SK-MEL-5 (cell line): ENCODE results near the gene VMAC. TPM values are rescaled to one million over a fixed set of nuclear protein-coding genes. Genes with fewer than 3 reads are reported as not detected.

Experiments
- DNase-seq: peaks from one replicate; pipeline ENCODE4 v3.0.0-alpha.2; 2016; ENCODE audit warnings: low read depth, low spot score
- in situ Hi-C: cut with HindIII; loops from 2 replicates; pipeline ENCODE4 v1.10.0; 2016; ENCODE audit warnings: low sequenced_read_pairs, high pct_unique_total_duplicates, low pct_unique_long_range_greater_than_20kb
- total RNA-seq: library from RNA; depleted of rRNA; stranded (reverse); fragments of >200 nt; shearing (Covaris generic); gene quantifications from 2 replicates; pipeline ENCODE4 v1.2.3, GENCODE V29; 2014

The VMAC gene
- total RNA-seq, 1 experiment from 2014 or later = 6.0 TPM

DNA sequence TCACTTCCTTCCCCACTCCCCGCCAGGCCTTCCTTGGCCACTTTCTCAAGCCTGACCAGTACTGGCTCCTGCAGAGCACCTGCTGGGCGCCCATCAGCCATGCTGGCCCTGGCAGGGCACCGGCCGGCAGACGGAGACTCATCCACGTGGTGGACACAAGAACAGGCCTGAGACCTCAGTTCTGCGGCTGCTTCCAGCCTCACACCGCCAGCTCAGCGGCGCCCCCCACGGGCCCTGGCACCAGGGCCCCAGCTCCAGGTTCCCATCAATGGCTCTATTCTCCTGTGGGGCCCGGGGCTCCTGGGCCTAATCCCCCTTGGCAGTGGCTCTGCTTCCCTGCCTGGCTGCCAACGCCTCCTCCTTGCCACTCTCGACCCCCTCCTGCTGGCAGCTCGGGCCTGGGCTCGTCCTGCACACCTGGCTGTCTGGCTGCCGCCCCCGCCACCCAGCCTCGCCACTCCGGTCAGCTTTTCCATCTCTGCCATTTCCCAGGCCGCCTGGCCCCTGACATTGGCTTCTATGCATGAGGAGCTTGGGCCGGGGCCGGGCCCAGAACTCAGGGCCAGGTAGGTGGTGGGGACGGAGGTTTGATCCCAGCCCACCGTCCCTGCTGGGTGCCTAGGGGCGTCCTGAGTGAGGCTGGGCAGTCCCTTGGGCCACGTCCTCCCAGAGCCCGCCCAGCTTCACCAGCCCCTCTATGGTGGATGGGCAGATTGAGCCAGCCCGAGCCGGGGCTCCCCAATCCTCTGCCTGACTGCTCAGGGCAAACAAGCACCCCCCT lies 7.3 kb upstream of the VMAC start:
- DNase-seq = no peak
- in situ Hi-C loops = no loop called here

DNA sequence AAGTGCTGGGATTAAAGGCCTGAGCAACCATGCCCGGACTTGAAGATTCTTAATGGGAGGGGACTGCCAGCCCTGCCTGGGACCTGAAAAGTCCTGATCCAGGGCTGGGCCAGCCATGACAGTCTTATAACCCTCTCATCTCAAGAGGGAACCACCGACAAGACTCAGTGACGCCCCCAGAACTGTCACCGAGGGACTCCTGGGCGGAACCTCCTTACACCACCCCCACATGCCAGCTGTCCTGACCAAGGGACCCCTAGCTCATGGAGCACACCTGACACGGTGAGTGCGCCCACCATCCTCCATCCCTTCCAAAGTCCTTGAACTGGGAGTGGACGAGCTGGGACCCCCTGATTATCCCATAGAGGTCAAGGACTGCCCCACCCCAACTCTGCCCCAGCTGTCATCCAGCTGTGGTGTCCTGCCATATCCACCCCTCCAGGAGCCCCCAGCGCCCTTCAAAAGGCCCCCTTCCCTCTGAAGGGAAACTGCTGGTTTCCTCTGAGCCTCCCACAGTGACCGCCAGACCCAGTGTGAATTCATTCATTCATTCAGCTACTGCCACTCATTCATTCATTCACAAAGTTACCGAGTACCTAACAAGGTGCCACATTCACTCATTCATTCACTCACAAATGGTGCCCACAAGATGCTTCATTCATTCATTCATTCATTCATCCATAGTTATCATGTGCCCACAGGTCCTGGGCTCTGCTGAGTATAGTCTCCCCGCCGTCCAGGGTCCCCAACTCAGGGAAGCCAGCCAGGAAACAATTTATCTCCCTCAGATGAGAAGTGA lies 4.7 kb upstream of the VMAC start:
- in situ Hi-C loops = no loop called here
- DNase-seq = no peak

DNA sequence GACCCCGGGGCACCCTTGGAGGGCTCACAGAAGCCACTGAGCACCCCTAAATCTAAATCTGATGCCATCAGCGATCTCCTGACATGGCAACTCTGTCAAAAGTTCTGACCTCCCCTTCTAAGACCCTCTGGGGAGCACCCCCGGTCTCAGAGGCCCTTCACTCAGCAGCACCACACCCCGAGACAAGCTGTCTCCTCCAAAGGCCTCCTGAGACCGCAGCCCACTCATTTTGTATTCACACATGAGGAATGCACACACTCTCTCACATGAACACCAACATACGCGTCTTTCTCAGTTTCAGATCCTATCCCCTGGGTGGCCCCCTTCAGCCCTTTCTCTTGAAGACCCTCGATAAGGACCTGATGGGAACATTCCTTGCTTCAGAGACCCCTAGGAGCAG lies 3.7 kb upstream of the VMAC start:
- in situ Hi-C loops = no loop called here
- DNase-seq = no peak

DNA sequence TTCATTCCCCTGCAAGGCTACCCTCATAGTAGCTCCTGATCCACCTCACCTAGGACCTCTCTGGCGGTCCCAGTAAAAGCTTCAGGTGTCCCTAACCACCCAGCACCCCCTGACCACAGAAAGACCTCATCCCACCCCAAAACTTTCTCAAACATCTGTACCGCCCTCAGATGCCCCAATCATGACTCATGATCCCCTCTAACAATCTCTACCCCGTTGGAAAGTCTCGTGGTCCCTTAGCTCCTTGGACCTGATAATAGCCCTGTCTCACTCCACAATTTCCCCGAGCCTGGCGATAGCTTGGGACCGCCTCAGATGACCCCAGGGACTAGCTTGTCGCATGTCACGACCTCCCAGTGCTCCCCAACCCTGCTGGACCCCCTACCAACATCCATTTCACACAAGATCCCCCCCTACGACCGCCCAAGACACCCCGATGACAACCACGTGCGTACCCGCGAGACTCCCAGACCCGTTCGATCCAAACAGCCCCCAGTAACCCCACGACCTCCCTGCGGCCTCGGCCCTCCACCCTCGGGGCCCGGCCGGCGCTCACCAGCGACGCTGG lies 1.5 kb upstream of the VMAC start:
- in situ Hi-C loops = no loop called here
- DNase-seq = no peak

DNA sequence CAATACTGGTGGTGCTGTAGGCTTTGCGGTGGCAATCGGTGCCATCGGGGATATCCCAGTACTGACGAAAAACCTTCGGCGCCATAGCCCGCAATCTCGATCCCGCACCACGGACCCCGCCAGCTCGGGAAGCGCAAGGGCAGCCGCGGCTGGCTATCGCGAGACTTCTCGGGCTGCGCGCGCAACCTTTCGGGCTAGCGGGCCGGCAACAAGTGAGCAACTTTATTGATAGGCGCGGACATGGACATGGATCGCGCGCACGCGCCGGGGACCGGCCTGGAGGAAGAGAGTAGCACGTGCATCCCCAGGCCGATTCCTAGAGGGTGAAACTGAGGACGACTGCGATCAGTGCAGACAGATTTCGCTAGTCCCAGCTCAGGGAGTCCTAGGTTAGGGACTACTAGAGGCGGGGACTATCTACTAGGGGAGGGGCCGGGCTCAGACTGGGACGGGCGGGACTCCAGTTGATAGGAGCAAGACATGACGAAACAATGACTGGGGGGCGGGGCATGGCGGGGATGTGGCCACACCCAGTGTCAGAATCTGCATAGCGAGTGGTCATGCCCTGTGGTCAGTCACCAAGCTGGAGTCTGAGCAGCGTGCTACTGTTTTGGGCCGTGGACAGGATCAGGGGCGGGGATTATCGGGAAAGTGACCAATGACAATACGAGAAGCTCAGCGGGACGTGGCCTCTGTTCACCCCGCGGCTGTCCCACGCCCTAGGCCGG lies 884 bp upstream of the VMAC start, which contains the start of gene NDUFA11:
TSS of gene NDUFA11 (minus strand) at position 167 of the 728 bp plus-strand sequence. CDS start at position 85, 82 bp downstream.
- in situ Hi-C loops = no loop called here

DNA sequence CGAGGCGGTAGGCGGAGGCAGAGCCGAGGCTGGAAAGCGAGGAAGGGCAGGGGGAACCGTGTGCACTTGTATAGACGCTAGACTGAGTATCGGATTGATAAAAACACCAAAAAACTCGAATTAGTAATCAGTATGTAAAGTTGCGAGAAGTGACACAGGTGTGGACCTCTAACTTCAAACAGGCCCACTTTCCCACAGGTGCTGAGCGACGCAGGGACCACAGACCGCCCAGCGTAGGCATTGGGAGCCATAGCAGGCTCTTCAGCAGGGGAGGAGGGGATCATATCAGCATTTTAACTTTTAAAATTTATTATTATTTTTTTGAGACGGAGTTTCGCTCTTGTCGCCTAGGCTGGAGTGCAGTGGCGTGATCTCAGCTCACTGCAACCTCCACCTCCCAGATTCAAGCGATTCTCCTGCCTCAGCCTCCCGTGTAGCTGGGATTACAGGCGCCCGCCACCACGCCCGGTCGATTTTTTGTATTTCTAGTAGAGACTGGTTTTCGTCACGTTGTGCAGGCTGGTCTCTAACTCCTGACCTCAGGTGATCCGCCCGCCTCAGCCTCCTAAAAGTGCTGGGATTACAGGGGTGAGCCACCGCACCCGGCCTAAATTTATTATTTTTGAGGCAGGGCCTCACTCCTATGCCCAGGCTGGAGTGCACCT lies 574 bp downstream of the VMAC start:
- in situ Hi-C loops = no loop called here
- DNase-seq = no peak

More for the DNA sequence above, 884 bp upstream of the VMAC start, which contains the start of gene NDUFA11:
- DNase-seq = peak; percentile 91

DNA sequence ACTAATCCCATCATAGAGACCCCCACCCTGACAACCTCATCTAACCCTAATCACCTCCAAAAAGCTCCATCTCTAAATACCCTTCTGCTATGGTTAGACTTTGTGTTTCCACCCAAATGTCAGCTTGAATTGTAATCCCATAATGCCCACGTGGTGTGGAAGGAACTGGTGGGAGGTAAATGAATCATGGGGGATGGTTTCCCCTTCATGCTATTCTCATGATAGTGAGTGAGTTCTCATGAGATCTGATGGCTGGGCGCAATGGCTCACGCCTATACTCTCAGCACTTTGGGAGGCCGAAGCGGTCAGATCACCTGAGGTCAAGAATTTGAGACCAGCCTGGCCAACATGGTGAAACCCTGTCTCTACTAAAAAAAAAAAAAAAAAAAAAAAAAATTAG lies 2.6 kb downstream of the VMAC start:
- DNase-seq = no peak
- in situ Hi-C loops = no loop called here

DNA sequence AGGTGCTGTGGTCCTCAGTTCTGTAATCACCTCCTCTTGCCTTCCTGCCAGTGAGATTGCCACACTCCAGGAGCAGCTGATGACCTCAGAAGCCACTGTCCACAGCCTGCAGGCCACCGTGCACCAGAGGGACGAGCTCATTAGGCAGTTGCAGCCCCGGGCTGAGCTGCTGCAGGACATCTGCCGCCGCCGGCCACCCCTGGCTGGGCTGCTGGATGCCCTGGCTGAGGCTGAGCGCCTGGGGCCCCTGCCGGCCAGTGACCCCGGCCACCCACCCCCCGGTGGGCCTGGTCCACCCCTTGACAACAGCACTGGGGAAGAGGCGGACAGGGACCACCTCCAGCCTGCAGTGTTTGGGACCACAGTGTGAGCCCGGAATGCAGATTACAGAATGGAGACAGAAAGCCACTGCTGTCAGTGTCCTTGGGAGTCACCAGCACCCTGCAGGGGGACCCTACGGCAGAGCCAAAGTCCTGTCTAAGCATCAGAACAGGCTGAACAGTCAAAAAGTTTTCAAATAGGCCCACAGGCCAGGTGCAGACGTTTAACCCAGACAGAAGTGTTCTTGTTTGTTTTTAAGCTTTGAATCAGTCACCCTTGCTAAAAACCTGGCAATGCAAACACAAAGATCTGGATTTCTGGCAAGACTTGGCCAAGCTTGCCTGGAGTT lies 4.2 kb downstream of the VMAC start:
- DNase-seq = no peak
- in situ Hi-C loops = no loop called here

DNA sequence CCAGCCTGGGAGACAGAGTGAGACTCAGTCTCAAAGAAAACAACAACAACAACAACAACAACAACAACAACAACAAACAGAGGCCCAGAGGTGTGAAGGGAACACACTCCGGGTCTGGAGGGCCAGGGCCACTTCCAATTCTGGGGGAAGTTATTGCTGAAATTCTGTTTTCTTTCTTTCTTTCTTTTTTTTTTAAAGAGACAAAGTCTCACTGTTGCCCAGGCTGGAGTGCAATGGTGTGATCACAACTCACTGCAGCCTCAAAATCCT lies 5.9 kb downstream of the VMAC start:
- in situ Hi-C loops = no loop called here
- DNase-seq = no peak

DNA sequence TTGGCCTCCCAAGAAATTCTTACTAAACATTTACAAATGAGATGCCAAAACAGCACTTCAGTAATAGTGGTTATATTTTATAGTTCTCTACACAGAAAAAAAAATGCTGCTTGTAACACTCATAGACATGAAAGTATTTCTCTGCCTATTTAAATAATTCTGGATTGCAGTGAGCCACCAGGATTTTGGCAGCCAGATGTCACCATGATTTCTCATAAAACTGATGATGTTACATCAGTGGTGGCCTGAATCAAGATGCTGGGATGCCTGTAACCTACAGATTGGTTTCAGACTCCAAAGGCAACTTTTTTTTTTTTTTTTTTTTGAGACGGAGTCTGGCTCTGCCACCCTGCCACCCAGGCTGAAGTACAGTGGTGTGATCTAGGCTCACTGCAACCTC lies 6.7 kb downstream of the VMAC start:
- in situ Hi-C loops = no loop called here
- no peak for DNase-seq

DNA sequence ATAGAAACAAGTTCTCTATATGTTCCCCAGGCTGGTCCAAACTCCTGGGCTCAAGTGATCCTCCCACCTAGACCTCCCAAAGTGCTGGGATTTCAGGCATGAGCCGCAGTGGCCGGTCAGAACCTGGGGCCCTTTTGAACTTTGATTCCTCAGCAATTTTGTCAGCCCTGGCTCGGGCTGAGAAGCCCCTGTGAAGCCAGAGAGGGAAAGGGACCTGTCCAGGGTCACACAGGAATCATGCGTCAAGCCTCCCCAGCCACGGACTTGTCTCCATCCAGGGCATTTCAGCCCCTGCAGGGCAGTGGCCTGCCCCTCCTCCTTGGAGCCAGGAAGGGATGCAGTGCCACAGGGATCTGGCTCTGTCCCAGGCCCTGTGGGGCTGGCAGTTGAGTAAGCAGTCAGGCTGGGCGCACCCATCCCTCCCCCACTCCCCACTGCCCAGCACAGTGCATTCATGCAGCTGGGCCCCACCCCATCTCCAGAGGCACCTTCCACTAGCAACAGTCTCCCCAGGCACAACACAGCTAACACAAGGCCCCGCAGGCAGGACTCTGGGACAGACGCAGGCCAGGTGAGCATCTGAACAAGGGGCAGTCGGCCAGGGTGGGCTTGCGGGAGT lies 9.2 kb downstream of the VMAC start, which contains the start of gene CAPS:
TSS of gene CAPS (plus strand) at position 516 of the 619 bp plus-strand sequence. CDS start 153 bp downstream, outside the sequence.
- DNase-seq = peak; percentile 23
- in situ Hi-C loops = no loop called here

DNA sequence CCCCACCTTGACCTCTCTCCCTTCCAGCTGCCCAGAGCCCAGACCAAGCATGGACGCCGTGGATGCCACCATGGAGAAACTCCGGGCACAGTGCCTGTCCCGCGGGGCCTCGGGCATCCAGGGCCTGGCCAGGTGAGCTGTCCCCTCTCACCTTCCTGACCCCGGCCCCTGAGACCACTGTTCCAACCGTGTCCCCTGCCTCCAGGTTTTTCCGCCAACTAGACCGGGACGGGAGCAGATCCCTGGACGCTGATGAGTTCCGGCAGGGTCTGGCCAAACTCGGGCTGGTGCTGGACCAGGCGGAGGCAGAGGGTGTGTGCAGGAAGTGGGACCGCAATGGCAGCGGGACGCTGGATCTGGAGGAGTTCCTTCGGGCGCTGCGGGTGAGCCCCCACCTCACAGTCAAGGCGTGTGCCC lies 9.7 kb downstream of the VMAC start:
- in situ Hi-C loops = no loop called here
- no peak for DNase-seq

DNA sequence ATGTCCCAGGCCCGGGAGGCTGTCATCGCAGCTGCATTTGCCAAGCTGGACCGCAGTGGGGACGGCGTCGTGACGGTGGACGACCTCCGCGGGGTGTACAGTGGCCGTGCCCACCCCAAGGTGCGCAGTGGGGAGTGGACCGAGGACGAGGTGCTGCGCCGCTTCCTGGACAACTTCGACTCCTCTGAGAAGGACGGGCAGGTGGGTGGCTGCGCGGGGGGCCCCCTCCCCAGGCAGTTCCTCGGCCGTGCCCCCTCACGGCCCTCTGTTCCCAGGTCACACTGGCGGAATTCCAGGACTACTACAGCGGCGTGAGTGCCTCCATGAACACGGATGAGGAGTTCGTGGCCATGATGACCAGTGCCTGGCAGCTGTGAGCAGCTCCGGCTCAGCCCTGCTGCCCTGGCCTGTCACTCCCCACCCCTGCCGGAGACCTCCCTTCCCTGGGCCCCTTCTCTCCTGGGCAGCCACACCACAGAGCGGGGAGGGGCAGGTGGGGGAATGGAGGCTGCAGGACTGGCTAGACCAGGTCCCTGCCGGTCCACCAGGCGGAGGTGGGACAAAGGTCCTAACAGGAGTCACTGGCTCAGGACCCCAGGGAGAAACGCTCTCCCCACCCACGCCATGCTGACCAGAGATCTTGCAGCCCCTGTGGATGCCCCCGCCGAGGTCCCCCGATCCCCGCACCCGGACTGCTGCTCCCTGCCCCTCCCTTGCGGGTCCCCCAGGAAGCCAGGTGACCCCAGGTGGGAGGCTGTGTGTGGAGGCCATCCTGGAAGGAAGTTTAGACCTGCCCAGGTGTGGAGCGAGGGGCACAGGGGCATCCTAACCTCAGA lies 10.5 kb downstream of the VMAC start:
- no peak for DNase-seq
- in situ Hi-C loops = no loop called here

DNA sequence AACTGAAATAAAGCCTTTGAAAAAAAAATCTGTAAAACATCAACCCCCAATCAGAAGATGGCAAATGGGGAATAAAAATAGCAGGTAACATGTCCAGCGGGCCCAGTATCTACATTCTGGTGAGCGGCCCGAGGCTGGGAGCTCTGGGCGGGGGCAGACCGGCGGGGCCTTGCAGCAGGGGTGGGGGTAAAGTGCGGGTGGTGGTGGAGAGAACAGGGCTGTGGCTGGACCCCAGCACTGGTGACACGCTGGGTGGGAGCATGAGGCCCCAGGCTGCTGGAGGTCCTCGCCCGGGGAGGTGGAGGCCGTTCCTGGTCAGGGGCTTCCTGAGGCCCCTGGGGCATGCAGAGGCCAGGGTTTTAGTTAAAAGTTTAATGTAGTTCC lies 11.1 kb downstream of the VMAC start:
- DNase-seq = no peak
- in situ Hi-C loops = no loop called here

DNA sequence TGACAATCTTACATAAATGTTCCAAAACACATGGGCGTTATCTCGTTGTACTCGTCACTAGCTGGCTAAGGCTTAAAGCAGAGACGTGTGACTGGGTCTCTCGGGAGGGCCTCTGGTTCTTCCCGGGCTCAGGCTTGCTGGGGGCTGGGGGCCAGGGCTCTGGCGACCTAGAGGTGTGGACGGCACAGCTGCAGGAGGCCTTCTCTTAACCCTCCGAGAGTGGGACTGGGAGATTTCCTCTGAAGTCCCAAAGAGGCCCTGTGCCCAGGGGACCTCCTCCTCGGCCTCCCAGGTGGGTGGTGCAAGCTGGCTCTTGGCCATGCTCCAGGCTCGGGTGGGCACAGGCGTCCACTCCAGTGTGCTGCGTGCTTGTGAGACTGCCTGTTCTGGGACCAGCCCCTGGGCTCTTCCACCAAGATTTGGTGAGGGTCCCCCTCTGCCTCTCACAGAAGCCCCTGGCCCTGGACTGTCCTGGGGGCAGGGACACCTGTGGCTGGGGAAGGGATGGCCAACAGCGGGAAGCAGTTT lies 11.6 kb downstream of the VMAC start:
- in situ Hi-C loops = no loop called here
- no peak for DNase-seq
